Activated CD4-positive, alpha-beta T cell treated with anti-CD3 and anti-CD28 coated beads, Interleukin-2, amount 10 ng/mL, durations not matched to agents 7 days and 5 days (primary cell): ENCODE results near the gene TNNI2. TPM values are rescaled to one million over a fixed set of nuclear protein-coding genes. Genes with fewer than 3 reads are reported as not detected.

Experiments used
- CTCF ChIA-PET: fragments of 350-600 bp; sonication (Branson Sonifier 250); formaldehyde crosslinking; loops from one replicate; lab custom pipeline; 2021; ENCODE audit warnings: antibody characterized with exemption; lab: Charles Lee
- POLR2A ChIA-PET: fragments of 350-600 bp; sonication (Branson Sonifier 250); formaldehyde crosslinking; loops from one replicate; lab custom pipeline; 2021; ENCODE audit warnings: antibody characterized with exemption; lab: Charles Lee
- DNase-seq: peaks from one replicate; pipeline ENCODE4 v3.0.0-alpha.2; 2020
- H3K27ac Mint-ChIP-seq: one replicate; pipeline ENCODE4 v1.8.0; 2021; ENCODE audit warnings: mild to moderate bottlenecking, moderate library complexity, mixed read lengths
- H3K27me3 Mint-ChIP-seq: one replicate; pipeline ENCODE4 v1.8.0; 2021; ENCODE audit warnings: mixed read lengths
- H3K36me3 Mint-ChIP-seq: one replicate; pipeline ENCODE4 v1.8.0; 2021; ENCODE audit warnings: low read depth, mixed read lengths
- H3K4me1 Mint-ChIP-seq: one replicate; pipeline ENCODE4 v1.8.0; 2021; ENCODE audit warnings: mixed read lengths
- H3K4me3 Mint-ChIP-seq: one replicate; pipeline ENCODE4 v1.8.0; 2021; ENCODE audit warnings: mild to moderate bottlenecking, moderate library complexity, mixed read lengths
- H3K9me3 Mint-ChIP-seq: one replicate; pipeline ENCODE4 v1.8.0; 2021; ENCODE audit warnings: mixed read lengths
- total RNA-seq, 2 experiments: library from RNA; stranded (reverse); gene quantifications; one replicate each; pipeline ENCODE4 v1.2.3, GENCODE V29; 2021

The TNNI2 gene
- total RNA-seq, 2 experiments from 2014 or later = not detected

DNA sequence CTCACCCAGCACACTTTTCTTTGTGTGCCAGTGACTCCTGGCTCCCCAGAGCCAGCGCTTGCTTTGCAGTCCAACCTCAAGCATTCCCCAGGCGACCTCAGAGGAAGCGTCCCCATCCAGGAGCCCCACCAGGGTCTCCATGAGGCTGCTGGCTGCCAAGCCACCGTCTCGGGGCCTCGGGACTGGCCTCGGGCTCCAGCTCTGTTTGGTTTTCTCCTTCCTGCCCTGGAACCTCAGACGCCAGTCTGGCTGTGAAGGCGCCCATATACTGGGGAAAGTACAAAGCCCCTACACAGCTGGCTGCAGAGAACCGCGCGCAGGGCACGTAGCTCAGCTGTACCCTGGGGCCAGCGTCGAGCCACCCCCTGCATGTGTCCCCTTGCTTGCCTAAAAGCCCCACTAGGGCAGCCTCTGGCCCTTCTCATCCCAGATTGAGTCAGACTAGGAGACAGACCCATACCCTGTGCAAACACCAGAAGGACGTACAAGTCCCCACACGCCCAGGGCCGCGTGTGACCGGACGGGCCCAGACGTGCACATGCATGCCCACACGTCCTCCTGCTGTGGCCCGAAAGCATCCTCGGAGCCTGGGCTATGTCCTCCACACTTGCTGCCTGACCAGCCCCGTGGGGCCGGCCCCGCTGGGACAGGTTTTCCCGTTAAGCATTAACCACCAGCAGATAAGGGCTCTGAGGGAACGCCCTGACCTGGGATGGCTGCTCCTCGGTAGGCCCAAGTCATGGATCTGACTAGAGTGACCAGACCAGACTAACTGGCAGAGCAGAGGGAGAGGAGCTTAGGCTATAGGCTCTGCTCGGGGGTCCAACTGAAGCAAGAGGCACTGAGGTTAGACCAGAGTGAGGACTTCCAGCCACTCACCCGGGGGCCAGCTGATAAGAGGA is 8.2 kb upstream of the TNNI2 start:
- H3K36me3 Mint-ChIP-seq = no peaks in the 10 kb centered on the region
- ChIA-PET POLR2A (no interaction called here), CTCF (interaction anchor here (0.6 to 7.8 kb wide), 5 partner anchors 13 to 319 kb away, joined by 3 to 139 read pairs (median 3); partner anchors contain the start of gene KRTAP5-6)
- H3K27me3 Mint-ChIP-seq = peaks cover 5% of the 10 kb centered on the region
- H3K27ac Mint-ChIP-seq = no peak overlapping the region
- no peak overlapping the region for H3K4me3 Mint-ChIP-seq
- no peak for DNase-seq
- H3K9me3 Mint-ChIP-seq = no peaks in the 10 kb centered on the region
- no peaks in the 10 kb centered on the region for H3K4me1 Mint-ChIP-seq

DNA sequence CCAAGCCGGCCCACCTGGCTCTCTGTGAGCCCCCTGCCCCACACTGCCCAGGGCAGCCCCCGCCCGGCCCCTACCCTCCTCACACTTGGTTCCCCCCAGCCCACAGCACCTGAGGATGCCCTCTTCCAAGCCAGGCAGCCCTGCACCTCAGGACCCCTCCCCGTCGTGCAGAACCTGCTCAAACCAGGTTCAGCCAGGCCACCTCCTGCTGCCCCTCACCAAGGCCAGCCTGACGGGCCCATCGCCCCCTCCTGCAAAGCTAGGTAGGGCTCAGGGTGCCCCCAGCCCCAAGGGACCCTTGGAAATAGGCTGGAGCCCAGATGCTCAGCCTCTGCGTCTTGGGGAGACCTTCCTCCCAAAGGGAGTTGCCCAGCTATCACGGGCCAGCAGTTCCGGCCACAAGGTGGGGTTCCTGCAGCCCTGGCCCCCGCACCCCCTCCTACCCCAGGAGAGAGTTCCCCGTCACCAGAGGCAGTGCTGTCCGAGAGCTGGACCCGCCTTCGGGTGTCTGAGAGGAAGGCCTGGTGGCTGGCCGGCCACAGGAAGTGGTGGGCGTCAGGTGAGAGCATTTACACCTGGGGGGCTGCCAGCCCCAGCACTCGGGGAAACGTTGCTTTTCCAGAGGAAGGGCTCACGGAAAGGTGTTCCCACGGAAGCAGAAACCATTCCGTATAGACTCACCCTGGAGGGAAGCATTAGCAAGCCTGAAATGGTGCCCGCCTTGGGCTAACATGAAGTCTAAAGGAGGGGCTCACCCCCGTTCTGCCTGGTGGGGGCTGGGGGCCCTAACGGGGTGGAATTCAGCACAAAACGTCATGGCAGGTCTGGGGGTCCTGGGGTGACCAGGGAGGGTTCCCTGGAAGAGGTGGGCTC is 7.2 kb upstream of the TNNI2 start:
- H3K36me3 Mint-ChIP-seq = no peaks in the 10 kb centered on the region
- no peak overlapping the region for H3K4me3 Mint-ChIP-seq
- no peaks in the 10 kb centered on the region for H3K9me3 Mint-ChIP-seq
- peaks cover 5% of the 10 kb centered on the region for H3K27me3 Mint-ChIP-seq
- ChIA-PET POLR2A (no interaction called here), CTCF (interaction anchor here (0.5 to 7.8 kb wide), 7 partner anchors 16 to 170 kb away, joined by 3 to 139 read pairs (median 4); partner anchors contain the start of gene KRTAP5-6)
- peak overlapping the region; percentile 60 for H3K27ac Mint-ChIP-seq
- DNase-seq = no peak
- H3K4me1 Mint-ChIP-seq = no peaks in the 10 kb centered on the region

DNA sequence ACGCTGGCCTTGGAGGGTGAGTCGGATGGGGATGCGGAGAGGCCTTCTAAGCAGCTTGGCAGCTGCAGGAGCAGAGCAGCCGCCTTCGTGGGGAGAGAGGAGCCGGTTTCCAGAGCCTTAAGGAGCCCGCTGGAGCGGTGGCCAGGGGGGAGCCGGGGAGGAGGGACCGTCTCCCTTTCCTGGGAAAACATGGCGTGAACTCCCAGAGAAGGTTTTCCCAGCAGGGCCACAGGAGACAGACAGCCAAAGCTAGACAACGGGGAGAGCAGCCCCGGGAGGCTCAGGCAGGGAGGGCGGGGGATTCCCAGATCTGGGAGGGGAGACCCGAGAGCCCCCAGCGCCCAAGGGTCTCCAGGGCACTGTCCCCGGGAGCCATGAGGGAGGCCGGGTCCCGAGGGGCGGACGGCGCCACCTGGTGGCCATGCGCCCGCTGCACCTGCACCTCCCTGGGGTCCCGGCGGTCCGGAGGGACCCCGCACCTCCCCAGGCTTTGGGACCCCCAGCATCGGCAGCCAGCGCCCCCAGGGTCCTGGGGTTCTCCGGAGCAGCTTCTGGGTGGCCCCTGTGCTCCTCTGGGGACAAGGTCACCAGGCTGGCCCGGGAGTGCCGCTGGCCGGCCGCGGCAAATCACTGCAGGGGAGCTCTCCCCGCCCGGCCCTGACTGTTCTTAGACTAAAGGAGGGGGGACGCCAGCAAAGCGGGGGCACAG is 6.4 kb upstream of the TNNI2 start:
- ChIA-PET POLR2A (no interaction called here), CTCF (interaction anchor here (0.5 to 7.8 kb wide), 31 partner anchors 15 to 587 kb away, joined by 3 to 139 read pairs (median 4); partner anchors contain the start of genes KRTAP5-6 and LSP1)
- H3K4me3 Mint-ChIP-seq = no peak overlapping the region
- no peaks in the 10 kb centered on the region for H3K4me1 Mint-ChIP-seq
- no peaks in the 10 kb centered on the region for H3K36me3 Mint-ChIP-seq
- peak overlapping the region; percentile 60 for H3K27ac Mint-ChIP-seq
- H3K27me3 Mint-ChIP-seq = peaks cover 5% of the 10 kb centered on the region
- DNase-seq = peak; percentile 57
- no peaks in the 10 kb centered on the region for H3K9me3 Mint-ChIP-seq

DNA sequence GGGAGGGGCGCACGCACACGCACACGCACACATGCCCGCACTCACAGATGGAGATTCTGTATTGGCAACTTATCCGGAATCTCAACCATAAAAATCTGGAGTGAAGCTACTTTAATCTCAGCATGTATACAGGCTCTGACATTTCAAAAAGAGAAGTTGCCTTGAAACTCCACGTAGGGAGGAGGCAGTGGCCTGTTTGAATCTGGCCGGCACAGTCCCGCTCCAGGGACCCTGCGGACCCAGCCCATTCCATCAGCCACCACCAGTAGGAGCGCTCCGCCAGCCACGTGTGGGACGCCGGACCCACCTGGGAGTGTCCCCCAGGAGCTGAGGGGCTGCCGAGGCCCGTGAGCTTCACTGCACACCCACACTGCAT is 5.9 kb upstream of the TNNI2 start:
- Mint-ChIP-seq H3K27me3 (peaks cover 5% of the 10 kb centered on the region), H3K4me1 (peaks cover 4% of the 10 kb centered on the region), H3K36me3 (no peaks in the 10 kb centered on the region), H3K9me3 (no peaks in the 10 kb centered on the region), H3K4me3 (no peak overlapping the region), H3K27ac (no peak overlapping the region)
- no peak for DNase-seq
- CTCF ChIA-PET = interaction anchor here (0.6 to 7.8 kb wide), 32 partner anchors 15 to 1522 kb away, joined by 3 to 139 read pairs (median 3); partner anchors contain the start of genes KRTAP5-6 and LSP1
- POLR2A ChIA-PET = no interaction called here

DNA sequence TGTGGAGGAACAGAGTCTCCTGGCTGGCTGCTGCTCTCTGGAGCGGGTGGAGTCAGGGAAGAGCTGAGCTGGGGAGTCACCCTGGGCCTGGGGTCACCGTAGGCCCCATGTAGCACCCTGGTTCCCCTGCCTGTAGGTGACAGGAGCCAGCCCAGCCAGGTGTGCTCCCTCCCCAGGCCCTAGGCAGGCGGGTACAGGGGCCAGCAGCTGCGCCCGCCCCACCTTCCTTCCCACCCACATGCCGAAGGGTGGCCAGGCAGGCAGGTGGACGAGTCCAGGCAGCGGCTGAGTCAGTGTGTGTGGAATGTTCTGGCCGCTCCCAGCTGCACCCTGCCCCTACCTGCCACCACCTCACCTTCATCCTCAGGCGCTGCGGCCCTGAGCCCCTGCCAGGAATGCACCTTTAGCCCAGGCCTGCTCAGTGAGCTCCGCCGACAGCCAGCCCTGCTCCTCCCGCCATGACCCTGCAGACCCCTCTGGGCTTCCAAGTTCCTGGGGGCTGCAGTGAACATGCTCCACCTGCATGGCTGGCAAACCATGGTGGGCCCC is 4.6 kb upstream of the TNNI2 start:
- no peak overlapping the region for H3K27ac Mint-ChIP-seq
- ChIA-PET POLR2A (no interaction called here), CTCF (interaction anchor here (0.9 to 7.8 kb wide), 9 partner anchors 122 to 188 kb away, joined by 3 to 139 read pairs (median 7); partner anchors contain the start of gene KRTAP5-6)
- H3K27me3 Mint-ChIP-seq = peaks cover 5% of the 10 kb centered on the region
- no peak for DNase-seq
- H3K36me3 Mint-ChIP-seq = no peaks in the 10 kb centered on the region
- H3K4me1 Mint-ChIP-seq = peaks cover 5% of the 10 kb centered on the region
- no peak overlapping the region for H3K4me3 Mint-ChIP-seq
- H3K9me3 Mint-ChIP-seq = no peaks in the 10 kb centered on the region

DNA sequence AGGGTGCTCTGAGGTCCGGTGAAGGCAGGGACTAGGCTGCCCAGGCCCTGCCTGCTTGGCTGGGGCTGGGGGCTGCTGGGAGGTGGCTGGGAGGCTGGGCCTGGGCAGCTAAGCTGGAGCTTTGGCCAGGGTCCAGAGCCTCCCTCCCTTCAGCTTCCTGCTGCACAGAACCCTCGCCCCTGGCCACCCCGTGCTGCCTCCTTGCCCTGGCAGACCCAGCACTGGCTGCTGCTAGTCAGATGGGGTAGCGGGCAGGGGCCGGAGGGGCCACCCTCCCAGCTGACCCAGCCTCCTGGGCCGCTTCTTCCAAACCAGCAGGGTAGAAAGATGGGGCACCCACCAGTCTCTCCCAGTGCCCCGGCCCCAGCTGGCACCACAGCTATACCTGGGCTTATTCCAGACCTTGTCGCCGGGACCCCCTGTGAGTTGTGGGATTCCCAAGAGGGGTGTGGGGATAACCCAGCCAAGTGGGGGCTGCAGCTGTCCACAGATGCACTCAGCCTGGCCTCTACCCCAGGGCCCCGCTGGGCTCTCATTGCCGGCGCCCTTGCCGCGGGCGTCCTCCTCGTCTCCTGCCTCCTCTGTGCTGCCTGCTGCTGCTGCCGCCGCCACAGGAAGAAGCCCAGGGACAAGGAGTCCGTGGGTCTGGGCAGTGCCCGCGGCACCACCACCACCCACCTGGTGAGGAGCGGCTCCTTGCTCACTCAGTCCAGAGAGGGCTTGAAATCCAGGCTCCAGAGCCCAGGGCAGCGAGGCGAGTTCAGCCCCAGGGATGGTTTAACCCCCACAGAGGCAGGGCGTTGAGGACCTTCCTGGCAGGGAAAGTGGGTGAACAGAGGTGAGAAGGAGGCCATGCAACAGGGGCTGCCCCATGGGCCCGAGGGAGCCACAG is 3.8 kb upstream of the TNNI2 start, which contains the start of gene SYT8:
Gene SYT8 (plus strand): TSS at position 212 of the 892 bp plus-strand sequence. CDS start 116 bp downstream, at position 328.
- Mint-ChIP-seq H3K36me3 (no peaks in the 10 kb centered on the region), H3K27me3 (peaks cover 5% of the 10 kb centered on the region), H3K4me3 (no peak within 1 kb of the TSS), H3K9me3 (no peaks in the 10 kb centered on the region), H3K4me1 (peaks cover 12% of the 10 kb centered on the region), H3K27ac (peak within 1 kb of the TSS; percentile 9)
- CTCF ChIA-PET = interaction anchor here (1.1 to 7.8 kb wide), 4 partner anchors 7 to 182 kb away, joined by 3 to 139 read pairs (median 6); no protein-coding TSS in a partner anchor
- POLR2A ChIA-PET = no interaction called here
- no peak for DNase-seq

DNA sequence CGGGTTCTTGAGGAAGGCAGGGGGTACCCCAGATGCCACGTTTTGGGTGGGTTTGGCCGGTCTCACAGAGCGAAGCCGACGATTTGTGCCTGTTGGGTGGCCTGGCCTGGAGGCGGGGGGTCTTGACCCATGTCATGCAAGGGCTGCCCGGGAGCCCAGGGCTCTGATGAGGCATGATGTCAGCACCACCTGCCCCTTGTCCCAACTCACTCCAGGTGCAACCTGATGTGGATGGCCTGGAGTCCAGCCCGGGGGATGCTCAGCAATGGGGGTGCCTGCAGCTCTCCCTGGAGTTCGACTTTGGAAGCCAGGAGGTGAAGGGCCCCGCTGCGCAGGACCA is 3.1 kb upstream of the TNNI2 start:
- ChIA-PET CTCF (interaction anchor here (1.1 to 7.8 kb wide), 4 partner anchors 8 to 183 kb away, joined by 3 to 139 read pairs (median 6); no protein-coding TSS in a partner anchor), POLR2A (no interaction called here)
- no peak for DNase-seq
- no peaks in the 10 kb centered on the region for H3K9me3 Mint-ChIP-seq
- peaks cover 3% of the 10 kb centered on the region for H3K27me3 Mint-ChIP-seq
- peaks cover 12% of the 10 kb centered on the region for H3K4me1 Mint-ChIP-seq
- H3K27ac Mint-ChIP-seq = no peak overlapping the region
- no peaks in the 10 kb centered on the region for H3K36me3 Mint-ChIP-seq
- no peak overlapping the region for H3K4me3 Mint-ChIP-seq

DNA sequence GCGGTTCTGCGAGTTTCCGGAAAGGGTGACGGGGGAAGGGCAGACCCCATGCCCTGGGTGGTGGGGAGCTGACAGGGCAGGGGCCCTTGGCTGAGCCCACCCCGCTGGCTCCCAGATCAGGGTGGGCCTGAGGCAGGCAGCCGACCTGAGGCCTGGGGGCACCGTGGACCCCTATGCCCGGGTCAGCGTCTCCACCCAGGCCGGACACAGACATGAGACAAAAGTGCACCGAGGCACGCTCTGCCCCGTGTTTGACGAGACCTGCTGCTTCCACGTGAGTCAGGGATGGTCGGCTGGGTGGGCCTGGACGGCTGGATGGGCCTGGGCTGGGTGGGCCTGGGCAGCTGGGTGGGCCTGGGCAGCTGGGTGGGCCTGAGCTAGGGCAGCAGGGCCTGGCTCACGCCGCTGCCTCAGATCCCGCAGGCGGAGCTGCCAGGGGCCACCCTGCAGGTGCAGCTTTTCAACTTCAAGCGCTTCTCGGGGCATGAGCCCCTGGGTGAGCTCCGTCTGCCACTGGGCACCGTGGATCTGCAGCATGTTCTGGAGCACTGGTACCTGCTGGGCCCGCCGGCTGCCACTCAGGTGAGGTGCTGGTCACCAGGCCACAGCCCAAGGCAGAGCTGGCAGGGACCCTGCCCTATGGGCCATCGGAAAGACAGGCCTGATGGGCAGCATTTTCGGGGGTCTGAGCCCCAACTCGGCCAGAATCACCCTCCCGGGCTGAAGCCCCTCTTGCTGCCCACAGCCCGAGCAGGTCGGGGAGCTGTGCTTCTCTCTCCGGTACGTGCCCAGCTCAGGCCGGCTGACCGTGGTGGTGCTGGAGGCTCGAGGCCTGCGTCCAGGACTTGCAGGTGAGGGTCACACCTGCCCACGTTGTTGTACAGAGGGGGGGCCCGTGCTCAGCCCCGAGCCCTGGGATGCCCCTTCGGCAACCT is 2.5 kb upstream of the TNNI2 start:
- ChIA-PET POLR2A (no interaction called here), CTCF (interaction anchor here (0.7 to 7.8 kb wide), 7 partner anchors 8 to 315 kb away, joined by 3 to 139 read pairs (median 3); no protein-coding TSS in a partner anchor)
- Mint-ChIP-seq H3K9me3 (no peaks in the 10 kb centered on the region), H3K4me3 (no peak overlapping the region), H3K36me3 (no peaks in the 10 kb centered on the region), H3K4me1 (peaks cover 12% of the 10 kb centered on the region), H3K27me3 (peaks cover 2% of the 10 kb centered on the region), H3K27ac (no peak overlapping the region)
- DNase-seq = no peak

DNA sequence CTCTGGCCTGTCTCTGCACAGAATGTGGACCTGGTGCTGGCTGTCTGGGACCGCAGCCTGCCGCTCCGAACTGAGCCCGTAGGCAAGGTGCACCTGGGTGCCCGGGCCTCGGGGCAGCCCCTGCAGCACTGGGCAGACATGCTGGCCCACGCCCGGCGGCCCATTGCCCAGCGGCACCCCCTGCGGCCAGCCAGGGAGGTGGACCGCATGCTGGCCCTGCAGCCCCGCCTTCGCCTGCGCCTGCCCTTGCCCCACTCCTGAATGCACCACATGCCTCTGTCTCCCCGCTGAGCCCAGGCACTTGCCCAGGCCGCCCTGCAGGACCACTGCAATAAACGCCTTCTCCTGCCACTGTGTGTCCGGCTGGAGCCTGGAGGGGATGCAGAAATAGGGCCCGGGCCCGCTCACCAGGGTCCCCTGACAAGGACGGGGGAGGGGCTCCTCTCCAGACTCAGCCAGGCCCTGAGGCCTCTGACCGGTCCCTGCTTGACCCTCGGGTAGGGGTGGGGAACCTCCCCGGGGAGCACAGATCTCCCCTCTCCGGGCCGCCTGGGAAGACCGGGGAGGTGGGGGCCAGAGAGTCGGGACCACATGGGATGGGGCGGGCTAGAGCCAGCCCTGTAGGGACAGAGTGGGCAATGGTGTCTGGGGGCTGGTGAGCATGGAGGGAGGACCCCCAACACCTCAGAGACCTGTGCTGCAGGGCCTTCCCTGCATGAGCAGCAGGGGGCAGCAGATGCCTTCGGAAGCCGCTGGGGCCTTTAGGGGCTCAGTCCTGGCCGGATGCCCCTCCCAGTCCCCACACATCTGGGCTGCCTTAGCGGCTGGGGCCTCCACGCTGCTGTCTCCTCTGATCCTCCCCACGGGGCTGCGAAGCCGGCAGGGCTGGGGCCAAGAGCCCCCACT is 1.4 kb upstream of the TNNI2 start:
- H3K27me3 Mint-ChIP-seq = no peaks in the 10 kb centered on the region
- ChIA-PET CTCF (interaction anchor here (0.7 to 7.8 kb wide), 5 partner anchors 11 to 314 kb away, joined by 3 to 139 read pairs (median 5); no protein-coding TSS in a partner anchor), POLR2A (no interaction called here)
- no peak overlapping the region for H3K4me3 Mint-ChIP-seq
- no peaks in the 10 kb centered on the region for H3K36me3 Mint-ChIP-seq
- peak; percentile 87 for DNase-seq
- no peak overlapping the region for H3K27ac Mint-ChIP-seq
- peaks cover 12% of the 10 kb centered on the region for H3K4me1 Mint-ChIP-seq
- no peaks in the 10 kb centered on the region for H3K9me3 Mint-ChIP-seq
